HG02885 (cell line): ENCODE results near the gene STPG3.

Experiments
- ATAC-seq: cut with Tn5 transposase; IDR thresholded peaks from one replicate; pipeline ENCODE4 v1.9.1; 2021; ENCODE audit warnings: mild to moderate bottlenecking; ENCODE audit not compliant: unreplicated experiment, poor library complexity

Gene STPG3

DNA sequence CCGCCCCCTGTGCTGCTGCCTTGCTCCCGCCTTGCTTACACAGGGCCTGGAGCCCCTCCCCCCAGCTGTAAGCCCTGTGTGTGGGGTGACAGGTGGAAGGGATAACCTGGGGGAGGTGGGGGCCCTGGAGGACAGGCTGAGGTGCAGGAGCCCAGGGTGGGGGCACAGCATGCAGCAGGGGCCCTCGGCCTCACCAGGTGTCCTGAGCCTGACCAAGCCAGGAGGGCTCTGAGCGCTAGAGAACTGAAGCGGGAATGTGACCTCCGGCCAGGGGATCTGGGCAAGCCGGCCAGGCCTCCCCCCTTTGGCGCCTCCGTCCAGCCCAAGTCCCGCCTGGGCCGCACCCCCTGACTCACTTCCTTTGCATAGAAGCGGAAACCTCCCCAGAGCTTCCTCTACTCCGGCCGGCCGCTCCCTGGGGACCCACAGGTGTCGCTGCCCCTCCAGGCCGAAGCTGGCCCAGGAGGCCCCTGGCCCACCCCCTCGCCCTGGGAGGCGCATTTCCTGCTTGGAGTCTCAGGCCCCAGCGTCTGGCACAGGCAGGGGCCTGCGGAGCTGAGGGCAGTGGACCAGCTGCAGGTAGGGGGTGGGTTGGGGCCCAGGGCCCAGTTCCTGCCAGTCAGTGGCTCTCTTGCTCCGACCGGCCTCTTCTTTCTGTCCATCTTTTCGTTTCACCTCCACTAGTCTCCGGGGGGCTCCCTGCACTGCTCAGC is 26.4 kb downstream of the STPG3 start, which contains the start of gene TOR4A:
TOR4A (plus strand) TSS at position 398 of the 713 bp plus-strand sequence. CDS start 964 bp downstream, outside the sequence.
- peak; percentile 75 for ATAC-seq

DNA sequence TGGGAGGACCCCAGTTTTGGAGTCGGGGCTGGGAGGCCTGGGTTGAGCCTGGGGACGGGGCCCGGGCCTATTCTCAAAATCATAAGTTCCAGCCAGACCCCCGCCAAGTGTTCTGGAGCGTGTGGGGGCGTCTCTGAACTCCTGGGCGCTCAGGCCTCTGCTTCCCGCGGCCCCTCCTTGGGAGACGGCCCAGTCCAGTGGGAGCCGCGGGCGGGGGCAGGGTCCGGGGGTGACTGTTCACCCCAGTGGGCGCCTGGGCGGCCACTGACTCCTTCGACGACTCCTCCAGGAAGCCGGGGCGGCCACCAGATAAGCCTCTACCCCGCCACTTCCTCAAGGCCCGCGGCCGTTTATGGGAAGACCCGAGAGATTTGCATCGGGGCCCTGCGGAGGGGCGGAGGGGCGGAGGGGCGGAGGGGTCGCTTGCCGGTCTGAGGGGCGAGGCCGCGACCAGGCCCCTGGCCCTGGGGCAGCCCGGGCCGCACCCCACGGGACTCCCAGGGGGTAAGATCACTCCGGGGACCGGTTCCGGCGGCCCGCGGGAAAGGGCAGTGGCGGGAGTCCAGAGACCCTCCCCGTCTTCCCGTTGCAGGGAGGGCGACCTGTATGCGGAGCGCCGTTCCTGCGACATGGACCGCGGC is 27.1 kb downstream of the STPG3 start:
- ATAC-seq = no peak

DNA sequence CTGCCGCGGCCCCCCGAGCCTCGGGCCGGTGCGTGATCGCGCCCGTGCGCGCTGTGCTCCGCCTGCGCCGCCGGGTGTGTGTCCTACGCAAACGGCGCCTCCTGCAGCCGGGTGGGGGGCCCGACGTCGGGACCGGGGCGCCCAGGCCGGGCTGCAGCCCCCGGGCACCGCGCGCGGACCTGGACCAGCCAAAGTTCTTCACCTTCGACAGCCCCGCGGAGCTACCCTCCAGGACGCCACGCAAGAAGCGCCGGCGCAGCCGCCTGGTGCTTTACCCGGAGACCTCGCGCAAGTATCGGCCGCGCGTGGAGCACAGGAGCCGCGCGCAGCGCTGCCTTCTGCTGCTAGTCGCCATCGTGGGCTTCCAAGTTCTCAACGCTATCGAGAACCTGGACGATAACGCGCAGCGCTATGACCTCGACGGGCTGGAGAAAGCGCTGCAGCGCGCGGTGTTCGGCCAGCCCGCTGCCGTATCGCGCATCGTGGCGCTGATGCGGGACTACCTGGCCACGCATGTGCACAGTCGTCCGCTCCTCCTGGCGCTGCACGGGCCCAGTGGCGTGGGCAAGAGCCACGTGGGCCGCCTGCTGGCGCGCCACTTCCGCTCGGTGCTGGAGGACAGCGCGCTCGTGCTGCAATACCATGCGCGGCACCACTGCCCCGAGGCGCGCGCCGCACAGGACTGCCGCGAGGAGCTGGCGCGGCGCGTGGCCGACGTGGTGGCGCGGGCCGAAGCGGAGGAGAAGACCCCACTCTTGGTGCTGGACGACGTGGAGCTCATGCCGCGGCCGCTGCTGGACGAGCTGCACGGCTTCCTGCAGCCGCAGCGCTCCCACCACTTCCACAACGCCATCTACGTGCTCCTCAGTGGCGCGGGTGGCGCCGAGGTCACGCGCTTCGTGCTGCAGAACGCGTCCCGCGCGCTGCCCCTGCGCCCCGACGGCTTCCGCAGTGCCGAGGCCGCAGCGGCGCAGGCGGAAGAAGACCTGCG is 27.9 kb downstream of the STPG3 start:
- no peak for ATAC-seq

- ATAC-seq = no peak
These were observed 28.8 kb downstream of the STPG3 start for GRCh38 chr9:137279741-137280473.

- no peak for ATAC-seq
These were observed 29.6 kb downstream of the STPG3 start for GRCh38 chr9:137280474-137281344.

DNA sequence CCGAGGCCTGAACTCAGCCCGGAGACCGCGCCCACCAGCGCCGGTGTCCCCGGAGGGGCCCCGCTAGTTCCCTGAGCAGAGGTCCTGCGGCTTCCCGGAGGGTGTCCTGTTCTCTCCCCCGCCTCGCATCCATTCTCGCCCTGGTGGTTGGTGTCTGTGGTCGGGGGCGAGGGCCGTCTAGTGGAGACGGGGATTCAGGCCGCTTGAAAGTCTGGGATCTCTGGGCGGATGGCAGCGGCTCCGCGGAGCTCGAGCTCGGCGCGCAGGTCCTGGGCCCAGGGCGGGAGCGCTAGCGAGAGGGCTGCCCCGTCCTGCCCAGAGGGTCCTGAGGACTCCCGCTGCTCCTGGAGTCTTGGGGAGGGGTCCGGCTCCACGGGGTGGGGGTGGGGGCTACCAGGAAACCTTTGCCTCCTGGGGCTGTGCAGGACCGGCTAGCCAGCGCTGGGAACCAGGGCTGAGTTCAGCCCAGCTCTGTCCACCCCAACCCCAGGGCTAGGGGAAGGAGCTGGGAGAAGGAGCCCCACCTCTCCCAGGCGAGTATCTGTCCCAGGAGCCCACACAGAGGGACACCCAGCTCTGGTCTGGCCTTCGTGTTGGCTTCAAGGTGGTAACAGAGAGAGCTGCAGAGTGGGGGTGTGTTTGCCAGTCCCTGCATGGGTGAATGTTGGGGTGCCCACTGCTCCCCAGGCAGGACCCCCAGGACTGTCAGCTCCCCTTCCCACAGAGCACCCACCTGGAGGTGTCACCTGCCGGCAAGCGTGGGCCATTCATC is 30.4 kb downstream of the STPG3 start:
- no peak for ATAC-seq

DNA sequence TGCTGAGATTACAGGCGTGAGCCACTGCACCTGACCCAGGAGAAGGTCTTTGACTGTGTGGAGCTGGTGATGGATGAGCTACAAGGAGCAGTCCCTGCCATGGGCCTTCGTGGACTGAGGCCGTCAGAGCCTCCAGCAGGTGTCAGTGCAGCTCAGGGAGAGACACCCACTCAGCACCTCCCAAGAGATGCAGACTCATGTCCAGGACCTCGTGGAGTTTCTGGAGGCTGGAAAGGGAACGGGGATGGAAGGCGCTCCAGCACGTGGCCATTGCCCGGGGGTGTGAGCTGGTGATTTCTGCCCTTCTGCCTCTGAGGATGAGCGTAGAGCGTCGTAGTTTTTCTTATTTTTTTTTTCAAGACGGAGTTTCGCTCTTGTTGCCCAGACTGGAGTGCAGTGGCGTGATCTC is 35.9 kb downstream of the STPG3 start:
- ATAC-seq = no peak

- no peak for ATAC-seq
These were observed 42.0 kb downstream of the STPG3 start for GRCh38 chr9:137293094-137293481.

GRCh38 chr9:137293482-137294090 is 42.5 kb downstream of the STPG3 start:
- ATAC-seq = no peak

GRCh38 chr9:137294091-137294680 is 43.1 kb downstream of the STPG3 start:
- ATAC-seq = no peak

DNA sequence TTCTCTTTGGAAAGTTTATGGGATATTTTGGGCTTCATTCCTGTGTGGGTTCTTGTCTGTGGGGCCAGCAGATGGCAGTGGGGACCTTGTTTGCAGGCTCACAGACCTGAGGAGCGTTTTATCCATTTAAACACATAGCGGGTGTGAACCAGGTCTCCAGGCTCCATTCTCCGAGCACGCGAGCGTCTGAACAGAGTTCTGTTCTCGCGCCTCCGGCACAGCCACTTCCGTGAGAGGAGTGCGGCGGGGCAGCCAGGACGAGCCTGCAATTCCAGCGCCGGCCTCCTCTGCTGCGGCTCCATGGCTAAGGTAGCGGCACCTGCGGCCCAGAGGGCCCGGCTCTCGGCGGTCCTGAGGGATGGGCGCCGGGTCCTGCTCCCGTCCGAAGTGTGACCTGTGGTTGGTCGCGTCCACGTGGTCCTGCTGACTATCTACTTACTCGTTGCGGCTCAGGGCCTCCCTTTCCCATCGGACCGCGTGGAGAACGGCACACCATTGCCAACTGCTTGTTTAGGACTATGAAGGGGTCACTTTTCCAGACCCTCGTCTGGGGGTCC is 43.7 kb downstream of the STPG3 start:
- no peak for ATAC-seq

DNA sequence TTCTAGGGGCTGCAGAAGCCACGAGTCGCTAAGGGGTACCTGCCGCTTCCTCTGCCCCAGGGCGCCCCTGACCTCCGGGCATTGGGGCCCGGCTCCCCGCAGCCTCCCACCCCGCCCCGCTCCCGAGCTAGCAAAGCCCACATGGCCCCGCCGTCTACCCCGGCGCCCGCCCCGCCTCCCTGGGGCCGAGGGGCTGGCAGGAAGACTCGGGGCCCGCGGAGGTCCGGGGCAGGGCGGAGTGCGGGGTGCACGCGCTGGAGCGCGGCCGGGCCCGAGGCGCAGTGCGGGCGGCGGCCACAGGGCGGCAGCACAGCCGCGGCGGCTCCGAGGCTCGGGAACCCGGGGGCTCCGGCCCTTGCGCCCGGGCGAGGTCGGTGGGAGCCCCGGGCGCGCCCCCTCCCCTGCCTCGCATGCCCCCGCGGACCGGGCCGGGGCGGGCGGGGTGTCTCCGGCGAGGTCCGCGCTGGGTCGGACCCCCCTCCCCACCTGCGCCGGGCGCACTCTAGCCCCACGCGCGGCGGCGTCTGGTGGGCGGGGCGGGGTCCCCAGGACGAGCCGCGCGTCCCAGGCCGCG is 44.2 kb downstream of the STPG3 start:
- ATAC-seq = no peak

DNA sequence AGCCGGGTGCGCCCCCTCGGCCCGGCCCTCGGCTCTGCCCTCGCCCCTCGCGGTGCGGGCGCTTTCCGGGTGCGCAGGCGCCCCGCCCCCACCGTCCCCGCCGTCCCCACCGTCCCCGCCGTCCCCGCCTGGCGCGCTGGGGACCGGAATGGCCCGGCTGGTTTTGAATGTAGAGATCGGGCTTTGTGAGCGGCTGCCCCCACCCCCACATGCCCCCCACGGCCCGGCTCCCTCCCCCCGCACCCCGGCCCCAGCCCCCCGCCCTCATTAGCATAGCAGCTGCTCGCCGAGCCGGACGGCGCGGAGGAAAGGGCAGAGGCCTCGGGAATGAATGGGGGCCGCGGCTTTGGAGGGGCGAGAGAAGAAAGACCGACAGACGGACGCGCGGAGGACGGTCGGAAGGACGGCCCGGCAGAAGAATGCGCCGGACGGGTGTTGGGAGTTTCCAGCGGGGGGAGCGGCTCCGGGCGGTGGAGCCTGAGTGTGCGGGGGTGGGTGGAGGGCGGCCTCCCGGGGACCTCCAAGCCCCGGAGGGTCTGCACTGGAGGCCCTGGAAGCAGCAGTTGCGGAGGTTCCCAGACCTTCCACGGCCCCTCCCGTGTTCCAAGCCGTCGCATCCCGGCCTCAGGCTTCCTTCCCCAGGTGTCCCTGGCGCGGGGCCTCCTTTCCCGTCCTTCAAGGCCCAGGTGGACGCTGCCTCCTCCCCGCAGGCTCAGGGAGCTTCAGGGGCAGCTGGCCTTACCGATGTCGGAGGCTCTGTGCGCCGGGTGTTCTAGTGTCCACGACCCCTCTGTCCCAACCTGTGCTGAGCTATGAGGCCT is 45.0 kb downstream of the STPG3 start:
- no peak for ATAC-seq

GRCh38 chr9:137296670-137297664 is 45.9 kb downstream of the STPG3 start:
- no peak for ATAC-seq

GRCh38 chr9:137297966-137298365 is 46.9 kb downstream of the STPG3 start:
- ATAC-seq = no peak
